ENCODE measurements around the gene TIAM2.
"Not testable (repeated sequence)": the region's sequence is repeated elsewhere in the genome, so short reads cannot be mapped to it uniquely, and the experiment has no call there.

The TIAM2 gene

DNA sequence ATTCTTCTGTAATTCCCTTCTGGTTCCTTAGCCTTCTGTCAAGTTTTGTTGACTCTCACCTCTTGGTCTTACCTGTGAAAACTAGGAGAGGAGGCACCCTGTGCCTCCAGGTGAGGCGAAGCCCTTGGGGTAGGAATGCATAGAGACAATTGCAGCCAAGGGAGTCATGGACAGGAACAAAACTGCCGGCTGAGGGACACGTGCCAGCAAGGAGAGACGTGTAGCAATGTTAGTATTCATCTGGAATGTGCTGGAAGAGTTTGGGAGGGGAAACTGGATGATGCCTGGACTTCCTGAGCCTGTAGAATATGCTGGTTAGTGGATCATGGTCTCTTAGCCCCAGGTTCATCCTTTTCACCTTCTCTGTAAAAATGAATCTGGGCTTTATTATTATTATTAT lies 3.9 kb upstream of the TIAM2 start:
- DNase-seq (ENCODE audit: low read depth): no peak

DNA sequence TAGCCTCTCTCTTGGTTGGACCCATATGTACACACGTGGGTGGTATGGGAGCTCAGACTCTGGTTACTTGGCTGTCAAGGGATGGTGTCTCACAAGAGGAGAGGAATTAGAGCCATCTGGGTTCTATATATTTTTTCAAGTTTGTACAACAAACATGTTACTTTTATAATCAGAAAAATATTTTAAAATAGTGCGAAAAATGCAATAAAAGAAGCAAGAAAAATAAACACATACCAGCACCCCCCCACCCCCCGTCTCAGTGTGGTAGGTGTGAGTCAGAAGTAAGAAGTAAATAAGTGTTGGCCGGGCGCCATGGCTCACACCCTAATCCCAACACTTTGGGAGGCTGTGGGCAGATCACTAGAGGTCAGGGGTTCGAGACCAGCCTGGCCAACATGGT lies 2.1 kb upstream of the TIAM2 start:
- DNase-seq (ENCODE audit: low read depth): no peak

DNA sequence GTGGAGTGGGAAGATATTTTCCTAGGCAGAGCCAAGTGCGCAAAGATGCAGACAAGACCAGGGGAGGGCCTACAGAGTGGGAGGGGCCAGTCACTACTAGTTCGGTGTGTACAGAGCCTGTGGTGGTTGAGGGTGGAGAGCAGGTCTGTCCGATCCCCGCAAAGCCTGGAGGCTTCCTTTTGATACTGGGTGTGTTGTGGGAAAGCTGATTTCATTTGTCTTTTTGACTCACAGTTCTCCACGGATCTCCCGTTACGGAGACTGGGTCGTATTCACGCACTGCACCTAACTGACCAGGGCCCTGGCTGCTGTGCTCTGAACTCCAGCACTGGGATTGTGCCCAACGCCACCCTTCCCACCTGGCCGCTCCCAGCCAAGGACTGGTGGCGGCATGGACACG lies 1.4 kb upstream of the TIAM2 start:
- DNase-seq (ENCODE audit: low read depth): no peak

DNA sequence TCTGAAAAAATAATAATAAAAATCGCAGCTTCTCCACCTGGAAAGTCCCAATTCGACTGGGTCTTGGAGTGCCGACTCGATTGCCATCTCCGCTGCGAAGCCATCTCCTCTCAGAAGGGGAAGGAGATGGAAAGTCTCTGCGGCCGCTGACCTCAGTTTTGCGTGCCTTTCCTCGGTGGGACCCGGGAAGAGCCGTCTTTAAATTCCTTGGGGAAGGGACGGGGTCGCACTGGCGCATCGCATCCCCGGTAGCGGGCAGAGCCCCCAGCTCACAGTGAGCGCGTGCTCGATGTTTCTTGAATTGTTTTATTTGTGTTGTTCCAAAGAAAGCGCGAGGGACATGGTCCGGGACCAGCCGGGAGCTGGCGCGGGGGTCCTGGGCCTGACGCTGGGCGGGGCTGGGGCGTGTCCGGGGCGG lies 270 bp upstream of the TIAM2 start:
- no peak for DNase-seq (ENCODE audit: low read depth)

DNA sequence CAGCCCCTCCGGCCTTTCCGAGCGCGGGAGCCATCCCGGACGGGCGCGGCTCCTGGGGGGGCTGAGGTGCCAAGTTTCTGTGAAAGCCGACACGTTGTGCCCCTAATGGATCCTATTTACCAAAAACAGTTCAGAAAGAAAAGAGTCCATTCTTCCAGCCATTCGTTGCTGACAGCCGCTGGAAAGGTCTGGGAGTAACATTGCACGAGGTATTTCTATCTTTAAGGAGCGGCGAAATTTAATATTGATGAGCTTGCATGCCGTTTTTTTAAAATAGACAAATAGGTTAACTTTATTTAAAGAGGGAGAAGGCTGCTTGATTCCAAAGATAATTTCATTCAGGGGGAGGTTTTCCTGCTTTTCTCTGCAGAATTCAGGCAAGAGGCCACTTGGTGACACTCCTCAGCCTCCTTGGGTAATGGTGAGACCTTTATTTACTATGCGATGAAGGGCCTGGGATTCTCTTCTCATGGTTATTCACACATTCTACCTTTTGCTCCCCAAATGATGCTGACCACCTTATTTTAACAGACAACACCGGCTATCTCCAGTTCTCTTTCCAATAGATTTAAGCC lies 988 bp downstream of the TIAM2 start:
- DNase-seq (ENCODE audit: low read depth): no peak

DNA sequence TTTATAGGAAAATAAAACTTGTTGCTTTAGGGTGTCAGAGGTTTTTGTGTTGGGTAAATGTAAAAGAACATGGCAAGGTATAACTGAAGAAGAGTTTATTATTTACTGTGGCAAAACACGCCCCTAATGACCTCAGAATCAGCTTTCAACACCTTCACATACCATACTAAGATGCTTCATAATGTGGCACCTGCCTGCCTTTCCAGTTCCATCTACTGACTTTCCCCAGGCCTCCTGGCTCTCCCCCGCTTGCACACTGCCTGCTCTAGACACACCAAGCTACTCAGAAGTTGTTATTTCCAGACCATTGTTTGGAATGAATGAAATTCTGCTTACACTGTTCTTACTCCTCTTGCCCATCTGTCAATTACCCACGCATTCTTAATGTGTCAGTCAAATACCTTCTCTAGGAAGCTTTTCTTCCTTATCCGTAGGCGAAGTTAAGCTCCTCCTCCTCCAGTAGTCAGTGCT lies 1.8 kb downstream of the TIAM2 start:
- no peak for DNase-seq (ENCODE audit: low read depth)

DNA sequence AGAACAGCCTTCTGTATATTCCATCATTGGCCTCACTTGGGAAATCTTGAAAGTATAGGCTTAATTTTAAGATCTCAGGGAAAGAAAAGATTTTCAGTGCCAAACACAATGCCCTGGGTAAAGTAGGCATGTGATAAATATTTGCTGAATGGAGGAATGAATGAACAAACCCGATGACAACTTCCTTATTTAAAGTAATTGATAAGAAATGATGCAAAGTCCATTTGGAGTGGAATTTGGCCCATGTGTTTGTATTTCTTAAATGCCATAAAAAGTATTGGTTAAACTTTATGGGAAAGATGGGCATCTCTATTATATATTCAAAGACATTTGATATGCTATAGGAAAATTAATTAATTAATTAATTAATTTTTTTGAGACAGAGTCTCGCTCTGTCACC lies 3.7 kb downstream of the TIAM2 start:
- no peak for DNase-seq (ENCODE audit: low read depth)

DNA sequence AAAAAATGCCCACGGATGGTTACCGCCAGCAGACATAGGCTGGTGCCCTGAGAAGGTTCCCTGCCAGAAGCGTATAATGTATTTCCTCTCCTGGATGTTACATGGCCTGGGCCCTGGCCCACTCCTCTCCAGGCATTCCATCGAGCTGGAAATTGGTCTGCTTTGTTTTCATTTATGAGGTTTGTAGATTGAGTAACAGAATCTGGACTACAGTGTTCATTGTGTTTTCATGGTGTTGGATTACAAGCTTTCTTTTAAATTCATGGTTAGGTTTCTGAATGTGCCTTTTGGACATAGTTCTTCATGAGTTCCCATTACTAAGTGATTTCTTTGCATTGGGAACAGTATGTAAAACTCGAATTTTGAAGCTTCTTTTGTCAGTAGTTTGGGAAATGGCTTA lies 6.4 kb downstream of the TIAM2 start:
- DNase-seq (ENCODE audit: low read depth): no peak

DNA sequence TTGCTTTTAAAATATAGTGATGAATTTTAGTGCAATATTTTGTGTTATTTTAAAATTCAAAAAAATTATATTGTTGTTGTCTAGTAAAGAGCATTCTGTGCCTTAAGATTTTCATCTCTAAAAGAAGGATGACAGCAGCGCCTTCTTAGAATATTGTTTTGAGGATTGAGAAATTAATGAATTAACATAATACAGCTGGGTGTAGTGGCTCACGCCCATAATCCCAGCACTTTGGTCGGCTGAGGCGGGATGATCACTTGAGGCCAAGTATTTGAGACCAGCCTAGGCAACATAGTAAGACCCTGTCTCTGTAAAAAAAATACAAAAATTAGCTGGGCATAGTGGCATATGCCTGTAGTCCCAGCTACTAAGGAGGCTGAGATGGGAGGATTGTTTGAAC lies 6.8 kb downstream of the TIAM2 start:
- no peak for DNase-seq (ENCODE audit: low read depth)

DNA sequence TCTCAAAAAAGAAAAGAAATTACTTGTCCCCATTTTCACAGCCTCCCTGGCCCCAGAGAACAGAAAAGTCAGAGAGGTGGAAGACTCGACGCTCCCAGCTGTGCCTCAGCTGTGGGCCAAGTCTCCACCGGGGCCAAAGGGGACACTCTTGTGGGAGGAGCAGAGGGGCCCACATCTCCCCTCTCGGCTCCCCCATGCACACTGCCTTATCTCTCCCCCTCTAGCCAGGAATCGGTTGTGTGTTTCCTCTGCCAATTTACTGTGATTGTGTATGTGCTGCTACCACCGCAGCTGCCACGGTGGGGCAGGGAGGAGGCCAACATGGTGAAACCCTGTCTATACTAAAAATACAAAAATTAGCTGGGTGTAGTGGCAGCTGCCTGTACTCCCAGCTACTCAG lies 8.4 kb downstream of the TIAM2 start:
- DNase-seq (ENCODE audit: low read depth): no peak

DNA sequence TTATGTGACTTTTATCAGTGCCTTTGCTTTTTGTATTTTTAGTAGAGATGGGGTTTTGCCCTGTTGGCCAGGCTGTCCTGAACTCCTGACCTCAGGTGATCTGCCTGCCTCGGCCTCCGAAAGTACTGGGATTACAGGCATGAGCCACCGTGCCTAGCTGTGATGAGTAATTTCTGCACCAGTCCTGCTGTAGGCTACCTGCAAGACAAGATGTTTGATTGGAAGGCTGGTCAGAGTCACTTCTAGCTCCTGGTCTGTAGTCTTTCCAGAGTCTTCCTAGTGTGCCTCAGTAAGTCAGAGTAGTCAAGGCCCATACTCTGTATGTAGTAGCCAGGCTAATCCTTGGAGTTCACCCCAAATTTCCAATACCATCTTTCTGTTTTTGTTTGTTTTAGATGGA lies 8.9 kb downstream of the TIAM2 start:
- no peak for DNase-seq (ENCODE audit: low read depth)

DNA sequence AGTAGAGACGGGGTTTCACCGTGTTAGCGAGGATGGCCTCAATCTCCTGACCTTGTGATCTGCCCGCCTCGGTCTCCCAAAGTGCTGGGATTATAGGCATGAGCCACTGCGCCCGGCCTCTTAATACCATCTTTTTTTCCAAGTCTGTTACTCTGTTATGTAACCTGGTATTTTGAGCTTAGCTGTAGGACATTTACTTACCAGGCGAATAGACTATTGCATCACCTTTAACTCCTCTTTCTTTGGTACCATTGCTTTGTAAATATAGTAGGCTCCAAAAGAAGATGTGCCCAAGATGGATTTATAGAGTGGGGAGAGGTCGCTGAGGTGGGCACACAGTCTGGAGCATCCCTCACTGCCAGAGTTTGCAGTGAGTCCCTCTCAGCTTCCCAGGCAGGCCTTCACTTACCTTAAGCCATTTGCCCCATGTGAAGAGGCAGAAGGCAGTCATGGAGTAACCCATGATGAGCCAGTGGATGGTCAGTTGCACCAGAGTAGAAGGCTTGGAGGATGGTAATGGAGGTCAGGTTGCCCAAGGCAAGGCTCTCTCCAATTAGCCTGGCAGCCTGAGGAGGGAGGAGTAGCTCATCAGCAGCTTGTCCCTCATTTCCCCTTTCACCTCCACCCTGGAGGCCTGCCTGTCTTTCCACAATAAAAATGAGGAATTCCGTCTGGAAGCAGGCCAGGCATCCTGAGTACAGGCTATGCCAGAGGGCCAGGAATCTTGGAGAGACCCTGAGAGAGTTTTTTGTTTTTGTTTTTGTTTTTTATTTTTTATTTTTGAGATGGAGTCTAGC lies 9.7 kb downstream of the TIAM2 start:
- no peak for DNase-seq (ENCODE audit: low read depth)

DNA sequence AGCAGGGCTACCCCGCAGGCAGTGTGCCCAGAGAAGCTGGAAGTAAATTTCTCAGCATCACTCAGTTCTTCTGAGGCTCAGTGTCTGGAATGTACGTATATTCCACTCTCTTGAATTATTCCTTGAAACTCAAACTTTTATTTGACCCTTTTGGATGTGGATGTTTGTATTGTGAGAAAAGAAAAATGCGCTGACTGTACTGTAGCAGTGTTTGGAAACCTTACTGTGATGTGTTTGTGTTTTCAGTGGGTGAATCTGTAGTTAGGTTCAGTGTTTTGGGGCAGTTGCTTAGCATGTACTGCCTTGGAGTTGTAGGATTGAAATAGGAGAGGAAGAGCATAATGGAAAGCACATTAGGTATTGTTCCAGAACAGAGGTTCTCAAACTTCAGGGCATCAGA lies 13.5 kb downstream of the TIAM2 start:
- no peak for DNase-seq (ENCODE audit: low read depth)

DNA sequence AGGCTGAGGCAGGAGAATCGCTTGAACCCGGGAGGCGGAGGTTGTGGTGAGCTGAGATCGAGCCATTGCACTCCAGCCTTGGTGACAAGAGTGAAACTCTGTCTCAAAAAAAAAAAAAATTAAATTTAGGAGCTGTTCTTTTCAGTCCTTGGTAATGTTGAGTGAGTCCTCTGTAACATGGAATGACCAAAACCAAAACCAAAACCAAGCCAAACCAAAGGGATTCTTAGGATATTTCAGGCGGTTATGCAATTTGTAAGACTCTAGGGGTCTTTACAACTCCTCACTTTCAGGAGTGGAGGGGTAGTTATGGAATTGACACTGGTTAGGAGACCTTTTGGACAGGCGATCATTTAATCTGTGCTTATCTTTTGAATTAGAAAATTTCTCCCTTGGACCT lies 15.8 kb downstream of the TIAM2 start:
- DNase-seq (ENCODE audit: low read depth): no peak

DNA sequence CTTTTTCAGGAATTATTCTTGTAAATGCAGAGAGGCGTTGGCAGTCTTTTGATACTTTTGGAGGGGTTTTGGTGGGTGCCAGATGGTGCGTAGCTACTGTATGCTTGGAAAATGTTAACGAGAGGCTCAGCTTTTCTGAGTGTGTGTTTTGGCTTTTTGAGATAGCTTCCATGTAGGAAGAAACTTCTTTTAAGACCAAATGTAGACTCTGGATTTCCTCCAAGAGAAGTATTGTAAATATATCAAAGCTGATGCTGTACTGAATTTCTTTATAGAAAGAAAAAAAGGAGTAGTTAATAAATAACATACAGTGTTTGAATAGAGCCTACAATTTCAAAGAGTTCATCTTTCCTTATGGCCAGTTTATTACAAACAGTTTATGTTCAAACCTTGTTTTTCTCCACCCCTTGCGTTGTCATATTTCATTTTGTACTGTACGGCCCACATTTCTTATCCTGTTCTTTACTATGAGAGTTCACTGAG lies 16.7 kb downstream of the TIAM2 start:
- DNase-seq (ENCODE audit: low read depth): no peak

DNA sequence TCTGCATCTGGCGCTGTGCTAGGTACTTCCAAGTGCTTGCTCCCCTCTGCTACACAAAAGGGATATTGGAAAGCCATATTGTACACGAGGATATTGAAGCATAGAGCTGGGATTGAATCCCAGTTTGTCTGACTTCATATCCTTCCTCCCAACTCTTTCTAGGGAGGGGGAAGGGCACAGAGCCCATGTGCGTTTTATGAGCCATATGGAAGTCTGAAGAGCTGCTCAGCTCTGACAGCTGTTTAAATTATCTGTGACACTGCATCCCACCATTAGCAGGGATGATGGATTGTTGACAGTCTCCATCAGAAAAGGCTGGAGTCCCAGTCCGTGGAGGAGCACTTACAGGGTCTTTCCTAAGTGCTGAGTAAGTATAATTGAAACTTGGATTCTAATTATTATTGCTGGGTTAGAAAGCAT lies 18.4 kb downstream of the TIAM2 start:
- no peak for DNase-seq (ENCODE audit: low read depth)

DNA sequence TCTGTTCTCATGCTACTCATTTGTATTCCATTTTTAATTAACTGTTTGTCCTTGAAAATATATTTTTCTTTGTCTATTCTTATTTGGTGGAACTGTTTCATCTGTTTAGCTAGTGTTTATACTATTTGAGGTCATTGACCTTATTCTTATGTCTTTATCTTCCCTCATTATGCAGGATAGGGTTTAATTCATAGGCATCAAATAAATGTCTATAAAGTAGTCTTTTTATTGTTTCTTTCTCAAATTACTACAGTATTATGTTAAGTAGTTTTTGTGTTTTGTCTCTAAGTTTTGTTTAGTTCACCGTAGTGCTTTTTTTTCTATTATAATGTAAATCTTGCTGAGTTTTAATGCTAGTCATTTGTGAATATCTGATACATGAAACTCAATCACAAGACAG lies 19.0 kb downstream of the TIAM2 start:
- no peak for DNase-seq (ENCODE audit: low read depth)

DNA sequence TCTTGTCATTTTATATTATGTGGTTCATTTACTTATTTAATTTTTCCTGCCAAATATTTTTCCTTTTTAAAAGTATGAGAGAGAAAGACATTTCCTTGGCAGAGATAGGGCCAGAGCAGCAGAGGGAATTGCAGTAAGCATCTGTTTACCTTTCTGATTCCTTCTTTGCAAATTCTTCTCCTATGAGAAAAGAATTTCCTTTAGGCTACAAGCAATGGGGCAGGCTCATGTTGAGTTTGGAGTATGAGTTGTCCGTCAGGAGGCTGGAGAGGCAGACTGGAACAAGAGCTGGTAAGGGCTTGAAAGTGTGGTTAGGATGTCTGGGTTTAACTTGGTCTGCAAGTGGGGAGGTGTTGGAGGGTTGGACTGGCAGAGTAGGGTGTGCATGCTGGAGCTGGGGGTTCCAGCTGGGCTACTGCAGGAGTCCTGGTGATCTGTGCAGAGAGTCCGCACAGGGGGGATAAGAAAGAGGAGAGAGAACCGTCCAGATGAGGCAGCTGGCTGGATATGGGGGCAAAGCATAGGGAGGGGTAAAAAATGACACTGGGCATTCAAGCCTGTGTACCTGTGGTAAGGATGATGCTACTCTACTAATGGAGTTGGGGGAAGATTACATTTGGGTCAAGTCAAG lies 19.7 kb downstream of the TIAM2 start:
- no peak for DNase-seq (ENCODE audit: low read depth)

DNA sequence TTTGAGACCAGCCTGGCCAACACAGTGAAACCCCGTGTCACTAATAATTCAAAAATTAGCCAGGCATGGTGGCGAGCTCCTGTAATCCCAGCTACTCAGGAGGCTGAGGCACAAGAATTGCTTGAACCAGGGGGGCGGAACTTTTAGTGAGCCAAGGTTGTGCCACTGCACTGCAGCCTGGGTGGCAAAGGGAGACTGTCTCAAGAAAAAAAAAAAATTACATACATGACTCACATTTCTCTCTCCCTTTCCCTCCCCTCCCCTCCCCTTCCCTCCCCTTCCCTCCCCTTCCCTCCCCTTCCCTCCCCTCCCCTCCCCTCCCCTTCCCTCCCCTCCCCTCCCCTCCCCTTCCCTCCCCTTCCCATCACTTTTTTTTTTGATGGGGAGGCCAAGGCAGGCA lies 23.3 kb downstream of the TIAM2 start:
- DNase-seq (ENCODE audit: low read depth): not testable (repeated sequence)

DNA sequence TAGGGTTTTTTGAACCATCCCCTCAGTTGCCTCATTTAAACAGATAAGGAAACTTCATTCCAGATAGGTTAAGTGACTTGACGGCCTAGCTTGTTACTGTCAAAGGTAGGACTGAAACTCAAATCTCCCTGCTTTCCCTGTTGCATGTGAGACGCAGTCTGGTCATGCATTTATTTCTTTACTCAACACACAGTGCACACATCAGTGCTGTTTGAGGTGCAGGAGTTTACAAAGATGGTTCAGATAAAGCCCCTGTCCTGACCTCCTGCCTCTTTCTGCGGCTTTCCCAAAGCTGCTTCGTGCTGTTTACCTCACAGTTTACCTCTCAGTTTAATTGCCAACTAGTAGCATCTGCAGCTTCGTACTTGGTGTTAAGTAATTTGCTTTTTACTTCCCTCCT lies 26.6 kb downstream of the TIAM2 start:
- DNase-seq (ENCODE audit: low read depth): no peak

DNA sequence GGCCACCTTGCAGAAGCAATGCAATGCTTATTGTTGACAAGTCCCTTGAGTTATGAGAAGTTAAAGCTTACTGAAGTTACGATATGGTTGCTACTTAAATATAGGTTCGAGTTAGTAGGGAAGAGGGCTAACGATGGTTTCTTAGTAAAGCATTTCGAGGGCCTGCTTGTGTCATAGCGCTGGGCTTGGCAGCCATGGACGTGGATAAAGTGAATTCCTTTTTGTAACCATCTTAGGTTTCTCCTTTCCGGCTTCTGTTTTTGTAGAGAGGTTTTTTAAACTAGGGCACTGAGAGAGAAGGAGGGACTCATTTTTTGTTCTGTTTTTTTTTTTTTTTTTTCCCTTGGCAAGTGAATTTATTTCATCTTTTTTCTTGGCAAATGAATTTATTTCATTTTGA lies 27.6 kb downstream of the TIAM2 start:
- no peak for DNase-seq (ENCODE audit: low read depth)

DNA sequence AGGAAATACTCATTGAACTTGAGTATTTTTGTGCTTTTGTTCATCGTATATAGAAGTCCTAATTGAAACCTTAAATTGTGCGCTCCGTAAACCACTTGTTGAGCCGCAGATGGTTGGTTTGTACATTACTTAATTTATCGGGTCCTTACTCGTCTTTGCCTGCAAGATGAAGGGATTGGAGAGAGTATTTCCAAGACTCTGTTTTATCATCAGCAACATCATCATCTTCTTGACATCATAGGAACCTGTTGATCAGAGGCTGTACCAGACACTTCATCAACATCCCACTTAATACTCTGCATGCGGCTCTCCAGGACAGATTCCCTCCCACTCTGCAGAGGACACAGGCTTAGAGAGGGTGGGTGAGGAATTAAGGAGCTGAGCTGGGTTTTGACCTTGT lies 28.6 kb downstream of the TIAM2 start:
- no peak for DNase-seq (ENCODE audit: low read depth)

DNA sequence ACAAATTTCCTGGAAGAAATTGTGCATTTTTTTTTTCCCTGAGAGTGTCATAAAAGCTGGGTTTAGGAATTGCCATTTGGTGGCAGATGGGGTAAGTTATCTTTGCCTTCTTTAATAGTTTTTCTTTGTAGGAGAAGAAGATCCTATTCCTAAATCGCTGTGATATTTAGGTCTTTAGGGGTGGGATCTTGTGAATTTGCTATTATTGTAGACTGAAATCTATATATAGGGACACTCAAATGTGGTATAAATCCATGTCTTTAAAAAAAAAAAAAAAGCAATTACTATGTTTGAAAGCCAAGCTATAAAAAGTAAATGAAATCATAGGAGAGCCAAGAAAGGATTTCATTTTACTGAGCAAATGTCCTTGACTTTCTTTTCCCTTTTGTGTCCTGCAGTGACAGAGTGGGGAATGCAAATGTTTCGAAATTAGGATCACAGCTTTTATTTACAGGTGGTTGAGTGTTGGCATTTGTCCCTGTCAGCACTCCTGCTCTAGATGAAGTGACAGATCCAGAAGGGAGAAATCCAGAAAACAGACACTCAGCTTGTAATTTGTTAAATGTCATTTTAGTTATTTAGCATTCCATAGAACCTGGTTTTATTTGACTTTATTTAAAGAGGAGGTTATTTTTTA lies 29.4 kb downstream of the TIAM2 start:
- DNase-seq (ENCODE audit: low read depth): no peak

Measured in stimulated activated CD8-positive, alpha-beta memory T cell treated with anti-CD3 and anti-CD28 coated beads, Interleukin-12 subunit alpha, Interleukin-12 subunit beta, amount 100 ng/mL, for 1 hour (primary cell).